GM18517 (cell line): ENCODE measurements around the gene FITM1.

ENCODE experiments used
- ATAC-seq: cut with Tn5 transposase; IDR thresholded peaks from one replicate; pipeline ENCODE4 v1.9.1; 2021; ENCODE audit warnings: mild to moderate bottlenecking, moderate library complexity; ENCODE audit not compliant: unreplicated experiment

Gene FITM1

GRCh38 chr14:24117179-24117578 lies 13.3 kb upstream of the FITM1 start:
- ATAC-seq: no peak

GRCh38 chr14:24119691-24120090 lies 10.8 kb upstream of the FITM1 start:
- no peak for ATAC-seq

DNA sequence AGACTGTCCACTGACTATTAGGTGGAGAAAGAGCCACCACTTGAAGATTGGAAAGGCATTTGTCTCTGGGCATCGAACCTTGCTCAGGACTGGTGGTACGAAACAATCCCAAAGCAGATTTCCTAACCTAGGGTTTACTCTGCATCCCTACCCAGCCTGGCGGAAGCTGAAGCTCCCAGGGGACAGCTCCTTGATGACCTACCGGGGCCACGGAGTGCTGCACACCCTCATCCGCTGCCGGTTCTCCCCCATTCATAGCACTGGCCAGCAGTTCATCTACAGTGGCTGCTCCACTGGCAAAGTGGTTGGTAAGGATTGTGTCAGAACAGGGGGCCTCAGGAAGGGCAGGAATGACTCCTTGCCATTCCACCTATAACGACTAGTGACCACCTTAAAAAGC lies 9.2 kb upstream of the FITM1 start:
- no peak for ATAC-seq

DNA sequence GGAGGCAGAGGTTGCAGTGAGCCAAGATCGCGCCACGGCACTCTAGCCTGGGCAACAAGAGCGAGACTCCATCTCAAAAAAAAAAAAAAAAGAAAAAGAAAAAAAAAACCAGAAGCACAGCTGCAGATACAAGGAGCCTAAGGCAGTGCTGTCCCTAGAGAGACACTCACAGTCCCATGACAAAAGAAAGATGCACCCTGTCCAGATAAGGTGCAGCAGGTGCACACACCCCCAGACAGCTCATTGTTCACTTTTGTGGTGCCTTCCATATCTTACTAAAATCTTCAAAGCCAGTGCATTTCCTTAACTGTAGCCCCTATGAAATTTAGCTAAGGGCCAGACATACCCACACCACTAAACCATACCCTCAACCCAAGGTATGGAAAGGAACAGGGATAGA lies 8.0 kb upstream of the FITM1 start:
- no peak for ATAC-seq

- ATAC-seq: no peak
Measured at GRCh38 chr14:24122898-24123297, 7.6 kb upstream of the FITM1 start.

DNA sequence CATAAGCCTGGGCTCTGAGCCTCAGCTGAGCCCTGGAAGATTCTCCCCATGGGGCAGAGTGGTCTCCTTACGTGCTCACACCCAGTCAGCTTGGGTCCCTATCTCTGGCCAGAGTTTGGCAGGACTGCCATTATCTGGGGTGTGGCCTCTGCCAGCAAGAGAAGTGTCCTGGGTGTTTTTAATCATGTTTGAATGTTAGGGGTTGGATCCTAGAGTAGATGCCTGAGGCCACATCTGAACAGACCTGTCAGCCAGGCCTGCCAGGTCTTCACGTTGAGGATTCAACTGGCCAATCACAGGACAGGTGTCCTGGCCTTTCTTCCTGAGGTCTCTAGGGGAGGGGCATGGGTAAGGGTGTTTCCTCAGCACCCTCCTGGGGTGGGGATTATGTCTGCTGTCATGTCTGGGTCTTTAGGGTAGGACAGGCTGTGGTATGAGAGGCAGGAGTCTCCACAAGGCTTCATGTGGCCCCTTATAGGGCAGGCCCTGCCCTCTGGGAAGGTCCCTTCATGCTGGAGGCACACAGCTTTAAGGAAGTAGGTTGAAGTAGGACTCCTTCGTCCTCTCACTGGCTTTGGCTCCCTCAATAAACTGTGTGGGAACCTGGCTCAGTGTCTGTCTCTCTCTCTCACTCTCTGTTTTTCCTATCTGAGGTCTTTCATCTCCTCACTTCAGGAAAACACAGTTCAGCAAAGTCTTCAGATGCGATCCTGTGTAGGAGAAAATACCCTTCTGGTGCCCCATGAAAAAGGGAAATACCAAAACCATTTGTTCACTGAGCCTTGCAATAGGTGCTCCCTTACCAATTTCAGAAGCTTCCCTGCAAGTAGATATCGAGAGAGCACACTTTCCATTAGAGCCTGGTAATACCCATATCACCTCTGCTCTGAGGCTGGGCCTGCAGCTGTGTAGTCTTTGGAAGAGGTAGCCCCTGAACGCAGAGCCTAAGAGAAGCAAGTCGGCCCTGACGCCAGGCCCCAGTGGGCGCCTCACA lies 6.7 kb upstream of the FITM1 start:
- ATAC-seq: no peak

DNA sequence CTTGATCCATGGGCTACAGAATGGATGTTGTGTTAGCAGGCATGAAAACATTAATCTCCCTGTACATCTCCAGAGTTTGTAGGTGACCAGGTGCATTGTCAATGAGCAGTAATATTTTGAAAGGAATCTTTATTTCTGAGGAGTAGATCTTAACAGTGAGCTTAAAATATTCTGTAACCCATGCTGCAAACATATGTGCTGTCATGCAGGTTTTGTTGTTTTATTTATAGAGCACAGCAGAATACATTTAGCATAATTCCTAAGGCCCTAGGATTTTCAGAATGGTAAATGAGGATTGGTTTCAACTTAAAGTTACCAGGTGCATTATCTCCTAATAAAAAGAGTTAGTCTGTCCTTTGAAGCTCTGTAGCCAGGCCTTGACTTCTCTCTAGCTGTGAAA lies 3.5 kb upstream of the FITM1 start:
- no peak for ATAC-seq

DNA sequence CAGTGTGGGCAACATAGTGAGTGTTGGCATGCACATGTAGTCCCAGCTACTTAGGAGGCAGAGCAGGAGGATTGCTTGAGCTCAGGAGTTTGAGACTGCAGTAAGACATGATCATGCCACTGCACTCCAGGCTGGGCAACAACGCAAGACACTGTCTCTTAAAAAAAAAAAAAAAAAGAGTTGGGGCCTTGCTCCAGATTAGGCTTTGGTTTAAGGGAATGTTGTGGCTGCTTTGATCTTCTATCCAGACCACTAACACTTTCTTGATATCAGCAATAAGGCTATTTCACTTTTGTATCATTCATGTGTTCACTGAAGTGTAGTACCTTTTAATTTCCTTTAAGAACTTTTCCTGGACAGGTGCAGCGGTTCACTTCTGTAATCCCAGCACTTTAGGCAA lies 2.8 kb upstream of the FITM1 start:
- no peak for ATAC-seq

- no peak for ATAC-seq
Measured at GRCh38 chr14:24129410-24129998, 955 bp upstream of the FITM1 start.

GRCh38 chr14:24130717-24131548 lies 474 bp downstream of the FITM1 start:
- no peak for ATAC-seq

- no peak for ATAC-seq
Measured at GRCh38 chr14:24131549-24131966, 1.1 kb downstream of the FITM1 start.

DNA sequence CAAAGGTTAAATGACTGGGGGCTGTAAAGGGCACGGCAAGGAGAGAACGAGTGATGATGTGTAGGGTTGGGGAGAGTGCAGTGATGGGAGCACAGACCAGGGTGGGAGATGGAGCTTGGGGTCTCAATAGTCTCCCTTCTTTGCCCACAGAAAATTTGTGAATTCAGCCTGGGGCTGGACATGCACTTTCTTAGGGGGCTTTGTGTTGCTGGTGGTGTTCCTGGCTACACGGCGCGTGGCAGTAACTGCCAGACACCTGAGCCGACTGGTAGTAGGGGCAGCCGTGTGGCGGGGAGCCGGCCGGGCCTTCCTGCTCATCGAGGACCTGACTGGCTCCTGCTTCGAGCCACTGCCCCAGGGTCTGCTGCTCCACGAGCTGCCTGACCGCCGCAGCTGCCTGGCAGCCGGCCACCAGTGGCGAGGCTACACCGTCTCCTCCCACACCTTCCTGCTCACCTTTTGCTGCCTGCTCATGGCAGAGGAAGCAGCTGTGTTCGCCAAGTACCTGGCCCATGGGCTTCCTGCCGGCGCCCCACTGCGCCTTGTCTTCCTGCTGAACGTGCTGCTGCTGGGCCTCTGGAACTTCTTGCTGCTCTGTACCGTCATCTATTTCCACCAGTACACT lies 1.7 kb downstream of the FITM1 start:
- ATAC-seq: no peak

GRCh38 chr14:24132976-24133375 lies 2.5 kb downstream of the FITM1 start:
- no peak for ATAC-seq

DNA sequence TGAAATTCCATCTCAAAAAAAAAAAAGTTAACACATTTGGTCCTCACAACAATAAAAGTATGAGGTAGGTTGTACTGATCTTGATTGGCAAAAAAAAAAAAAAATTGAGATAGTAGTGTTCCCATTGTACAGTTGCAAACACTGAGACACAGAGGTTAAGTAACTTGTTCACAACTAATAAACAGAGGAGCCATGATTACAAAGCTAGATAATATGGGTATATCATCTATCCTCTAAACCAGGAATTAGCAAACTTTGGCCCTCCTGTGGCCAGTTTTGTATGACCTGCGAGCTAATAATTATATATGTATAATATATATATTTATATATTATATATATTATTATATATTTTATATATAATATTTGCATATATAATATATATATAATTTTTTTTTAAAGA lies 3.3 kb downstream of the FITM1 start:
- no peak for ATAC-seq

DNA sequence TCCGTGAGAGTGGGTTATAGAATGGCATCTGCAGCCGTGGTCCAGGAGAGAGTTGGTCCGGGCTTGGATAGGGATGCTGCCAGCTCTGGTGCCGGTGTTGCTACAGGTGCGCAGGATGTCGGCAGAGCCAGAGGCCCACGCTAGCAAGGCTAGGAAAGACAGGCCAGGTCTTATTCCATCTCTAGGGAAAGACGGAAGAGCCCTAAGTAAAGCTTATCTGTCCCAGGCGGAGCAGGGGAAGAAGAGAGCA lies 5.0 kb downstream of the FITM1 start:
- peak; percentile 2 for ATAC-seq

DNA sequence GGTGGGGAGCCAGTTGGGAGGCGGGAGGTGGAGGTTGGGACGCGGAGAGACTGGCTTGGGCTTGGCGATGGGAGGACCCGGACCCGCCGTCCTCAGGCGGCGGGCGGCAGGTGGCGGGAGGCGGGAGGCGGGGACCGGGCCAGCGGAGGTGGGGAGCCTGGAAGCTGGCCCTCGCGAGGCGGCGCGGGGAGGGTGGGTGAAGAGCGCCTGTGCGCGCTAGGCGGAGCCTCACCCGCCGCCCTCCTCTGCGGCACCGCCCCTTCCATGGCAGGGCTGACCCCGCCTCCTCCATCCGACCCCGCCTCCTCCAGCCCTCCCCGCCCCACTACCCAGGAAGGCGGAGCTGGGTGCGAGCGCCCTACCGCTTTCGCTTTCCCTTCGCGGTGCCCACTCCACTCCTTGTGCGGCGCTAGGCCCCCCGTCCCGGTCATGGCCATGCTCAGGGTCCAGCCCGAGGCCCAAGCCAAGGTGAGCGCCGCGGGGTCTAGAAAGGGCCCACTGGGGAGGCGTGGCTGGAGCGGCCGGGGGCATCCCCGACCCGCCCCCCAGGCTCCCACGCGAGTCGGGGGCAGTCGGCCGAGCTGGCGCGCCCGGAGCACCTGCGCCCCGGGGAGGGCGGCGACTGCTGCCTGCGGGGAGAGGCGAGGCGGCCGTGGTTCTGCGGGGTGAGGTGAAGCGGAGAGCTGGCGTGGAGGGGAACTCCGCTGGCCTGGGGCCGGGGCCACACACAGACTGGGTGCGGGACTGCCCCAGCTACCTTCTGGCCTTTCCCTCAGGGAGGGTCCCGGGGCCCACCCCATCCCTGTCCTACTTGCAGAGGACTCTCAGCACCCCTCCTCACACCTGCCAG lies 5.6 kb downstream of the FITM1 start, which contains the start of gene PSME1:
PSME1 (plus strand) TSS at position 361 of the 850 bp plus-strand sequence; CDS start at position 430, 69 bp downstream.
- peak; percentile 57 for ATAC-seq

GRCh38 chr14:24136684-24137528 lies 6.4 kb downstream of the FITM1 start:
- ATAC-seq: no peak

DNA sequence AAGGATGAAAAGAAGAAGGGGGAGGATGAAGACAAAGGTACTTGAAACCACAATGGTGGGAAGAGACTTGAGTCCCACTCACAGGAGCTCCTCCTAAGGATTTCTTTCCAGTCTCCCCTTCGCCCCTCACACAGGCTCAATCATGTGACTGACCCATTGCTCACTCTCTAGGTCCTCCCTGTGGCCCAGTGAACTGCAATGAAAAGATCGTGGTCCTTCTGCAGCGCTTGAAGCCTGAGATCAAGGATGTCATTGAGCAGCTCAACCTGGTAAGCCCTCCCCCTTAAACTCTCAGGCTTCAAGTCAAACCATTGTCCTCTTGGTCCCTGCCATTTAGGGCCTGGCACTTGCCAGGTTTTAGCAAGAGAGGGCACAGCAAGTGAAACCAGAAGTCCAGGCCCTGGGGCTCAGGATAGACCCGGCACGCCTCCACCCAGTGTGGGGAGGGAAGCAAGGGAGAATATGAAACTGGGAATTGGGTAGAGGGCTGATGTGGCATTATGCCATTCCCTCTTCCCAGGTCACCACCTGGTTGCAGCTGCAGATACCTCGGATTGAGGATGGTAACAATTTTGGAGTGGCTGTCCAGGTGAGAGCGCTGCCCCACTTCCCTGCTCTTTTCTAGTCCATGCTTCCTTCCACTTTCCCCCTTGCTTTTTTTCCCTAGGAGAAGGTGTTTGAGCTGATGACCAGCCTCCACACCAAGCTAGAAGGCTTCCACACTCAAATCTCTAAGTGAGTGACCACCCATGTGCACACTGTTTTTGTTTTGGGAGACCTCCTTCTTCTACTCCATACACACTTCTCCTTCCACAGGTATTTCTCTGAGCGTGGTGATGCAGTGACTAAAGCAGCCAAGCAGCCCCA lies 7.3 kb downstream of the FITM1 start:
- ATAC-seq: no peak
